ENCODE measurements around the gene TCF7L2.

DNA sequence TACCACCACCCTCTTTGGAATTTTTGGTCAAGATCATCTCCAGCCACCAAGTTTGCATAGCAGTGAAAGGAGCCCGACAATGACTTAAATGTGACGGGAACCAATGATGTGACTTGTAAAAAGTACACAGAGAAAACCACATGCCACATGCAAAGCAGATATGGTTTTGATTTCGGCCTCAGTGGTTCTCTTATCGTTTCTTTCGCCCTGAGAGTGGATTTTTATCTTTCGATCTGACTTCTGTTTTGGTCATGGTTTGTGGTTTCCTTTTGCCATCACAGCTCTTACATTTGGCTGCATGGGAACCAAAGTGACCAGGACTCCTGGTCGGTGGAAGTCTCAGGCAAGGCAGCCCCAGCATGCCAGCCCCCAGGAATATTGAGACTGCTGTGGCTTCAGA lies 31.5 kb downstream of the TCF7L2 start:
- TF ChIP-seq, protein P1, sequence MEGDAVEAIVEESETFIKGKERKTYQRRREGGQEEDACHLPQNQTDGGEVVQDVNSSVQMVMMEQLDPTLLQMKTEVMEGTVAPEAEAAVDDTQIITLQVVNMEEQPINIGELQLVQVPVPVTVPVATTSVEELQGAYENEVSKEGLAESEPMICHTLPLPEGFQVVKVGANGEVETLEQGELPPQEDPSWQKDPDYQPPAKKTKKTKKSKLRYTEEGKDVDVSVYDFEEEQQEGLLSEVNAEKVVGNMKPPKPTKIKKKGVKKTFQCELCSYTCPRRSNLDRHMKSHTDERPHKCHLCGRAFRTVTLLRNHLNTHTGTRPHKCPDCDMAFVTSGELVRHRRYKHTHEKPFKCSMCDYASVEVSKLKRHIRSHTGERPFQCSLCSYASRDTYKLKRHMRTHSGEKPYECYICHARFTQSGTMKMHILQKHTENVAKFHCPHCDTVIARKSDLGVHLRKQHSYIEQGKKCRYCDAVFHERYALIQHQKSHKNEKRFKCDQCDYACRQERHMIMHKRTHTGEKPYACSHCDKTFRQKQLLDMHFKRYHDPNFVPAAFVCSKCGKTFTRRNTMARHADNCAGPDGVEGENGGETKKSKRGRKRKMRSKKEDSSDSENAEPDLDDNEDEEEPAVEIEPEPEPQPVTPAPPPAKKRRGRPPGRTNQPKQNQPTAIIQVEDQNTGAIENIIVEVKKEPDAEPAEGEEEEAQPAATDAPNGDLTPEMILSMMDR (IDR thresholded peaks at IDR 0.05; ENCODE audit: poor library complexity, severe bottlenecking) = no peak
- TF ChIP-seq EZH2 (IDR thresholded peaks at IDR 0.05; ENCODE audit: borderline replicate concordance, insufficient read depth, low read length, poor library complexity, severe bottlenecking) (no peak), MXI1 (conservative IDR thresholded peaks at IDR 0.05; ENCODE audit: poor library complexity, severe bottlenecking) (no peak)
